GM12872 (cell line): ENCODE measurements around the gene NRIP1.

Source experiments
- CTCF ChIP-seq: IDR thresholded peaks from 3 replicates; pipeline ENCODE4 v1.5.1; 2011; ENCODE audit warnings: low read depth, mild to moderate bottlenecking, low read length, moderate library complexity; ENCODE audit not compliant: insufficient read depth

NRIP1 gene

DNA sequence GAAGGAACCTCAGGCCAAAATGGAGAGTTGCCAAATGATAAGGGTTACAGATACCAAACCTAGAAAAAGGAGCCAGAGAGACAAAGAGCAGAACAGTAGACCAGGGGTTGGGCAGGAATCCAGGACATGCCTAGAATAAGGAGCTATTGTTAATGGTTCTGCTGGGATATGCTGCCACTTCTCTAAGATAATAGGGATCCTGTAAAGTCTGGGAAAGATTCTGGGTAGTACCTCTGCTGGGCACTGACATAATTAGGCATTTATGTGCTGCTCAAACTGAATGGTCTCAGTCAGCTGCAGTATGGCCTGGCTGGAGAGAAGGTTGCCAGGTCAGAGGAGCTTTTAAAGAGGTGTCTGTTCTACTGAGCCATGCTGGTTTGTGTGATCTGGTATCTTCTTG, 19.9 kb upstream of the NRIP1 start:
- TF ChIP-seq CTCF = no peak

DNA sequence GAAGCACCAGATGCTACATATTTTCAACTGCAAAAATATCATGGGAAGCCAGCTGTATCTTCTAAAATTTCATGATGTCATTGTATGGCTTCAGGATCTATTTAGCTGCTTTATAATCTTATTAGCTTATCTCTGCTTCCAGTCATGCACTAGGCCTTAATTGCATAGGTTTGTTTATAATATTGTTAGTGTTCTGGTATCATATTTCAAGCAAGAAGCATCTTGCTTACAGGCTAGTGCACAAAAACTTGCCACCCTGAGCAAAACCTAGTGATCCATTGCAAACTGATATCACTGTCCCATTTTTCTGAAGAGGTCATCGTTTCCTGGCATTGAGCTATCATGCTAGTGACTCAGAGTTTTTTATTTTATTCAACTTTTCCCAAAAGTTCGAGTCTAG, 15.7 kb upstream of the NRIP1 start:
- TF ChIP-seq CTCF = no peak

- no peak for TF ChIP-seq CTCF
Observed at GRCh38 chr21:15079269-15079668, 14.5 kb upstream of the NRIP1 start.

DNA sequence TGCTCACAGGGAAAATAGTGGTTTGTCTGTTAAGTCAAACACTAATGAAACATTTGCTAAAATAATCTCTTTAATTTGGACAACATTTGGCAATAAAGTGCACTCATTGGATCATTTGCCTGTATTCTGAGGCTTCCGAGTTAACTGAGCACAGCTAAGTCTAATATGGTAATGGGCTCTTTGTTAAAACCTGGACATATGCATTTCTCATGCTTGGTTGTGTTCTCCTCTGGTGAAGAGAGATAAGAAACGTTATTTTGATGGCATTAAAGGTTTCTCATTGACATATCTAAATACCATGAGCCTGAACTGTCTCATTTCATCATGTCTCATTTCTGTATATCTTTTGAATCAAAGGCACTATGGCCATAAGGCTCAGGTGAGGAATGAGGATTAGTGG, 13.4 kb upstream of the NRIP1 start:
- no peak for TF ChIP-seq CTCF

DNA sequence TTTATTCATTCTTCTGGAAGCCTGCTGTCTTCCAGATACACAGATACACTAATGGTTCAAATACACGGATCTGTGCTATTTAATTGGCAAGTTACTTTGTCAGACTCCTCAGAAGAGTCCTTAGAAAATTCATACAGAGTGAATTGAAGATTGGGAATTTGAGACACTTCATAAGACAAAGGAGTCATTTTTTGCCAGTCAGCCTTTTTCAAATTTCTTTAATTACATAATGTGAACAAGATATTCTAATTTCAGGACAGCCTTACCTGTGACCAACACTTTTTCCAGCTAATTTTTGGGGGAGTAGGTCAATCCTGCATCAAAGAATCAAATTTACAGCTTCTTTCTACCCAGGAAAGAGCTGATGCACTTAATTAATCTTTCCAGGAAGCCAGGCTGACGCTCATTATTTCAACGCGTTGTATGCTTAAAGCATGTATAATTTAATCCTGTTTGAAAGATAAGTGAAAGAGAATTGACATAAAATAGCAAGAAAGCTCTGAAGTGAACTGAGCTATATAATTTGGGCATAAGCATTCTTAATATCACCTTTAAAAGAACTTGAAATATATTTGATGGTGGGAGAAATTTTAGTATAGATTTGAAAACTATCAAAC, 12.8 kb upstream of the NRIP1 start:
- TF ChIP-seq CTCF = no peak

DNA sequence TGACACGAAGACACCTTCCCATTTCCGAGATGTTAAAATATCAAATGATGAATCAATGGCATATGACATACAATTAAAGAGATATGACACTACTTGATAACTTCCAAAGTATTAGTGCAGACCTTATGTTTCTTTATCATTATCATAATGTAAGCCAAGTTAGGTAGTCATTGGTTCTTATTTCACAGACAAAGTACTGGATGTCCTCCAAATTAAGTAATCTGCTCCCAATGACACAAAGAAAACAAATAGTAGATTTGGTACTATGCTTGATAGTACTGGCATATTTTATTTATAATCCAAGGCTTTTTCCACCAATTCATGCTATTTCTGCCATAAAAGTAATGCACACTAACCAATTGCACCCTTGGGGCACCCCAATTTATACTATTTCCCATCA, 11.9 kb upstream of the NRIP1 start:
- no peak for TF ChIP-seq CTCF

DNA sequence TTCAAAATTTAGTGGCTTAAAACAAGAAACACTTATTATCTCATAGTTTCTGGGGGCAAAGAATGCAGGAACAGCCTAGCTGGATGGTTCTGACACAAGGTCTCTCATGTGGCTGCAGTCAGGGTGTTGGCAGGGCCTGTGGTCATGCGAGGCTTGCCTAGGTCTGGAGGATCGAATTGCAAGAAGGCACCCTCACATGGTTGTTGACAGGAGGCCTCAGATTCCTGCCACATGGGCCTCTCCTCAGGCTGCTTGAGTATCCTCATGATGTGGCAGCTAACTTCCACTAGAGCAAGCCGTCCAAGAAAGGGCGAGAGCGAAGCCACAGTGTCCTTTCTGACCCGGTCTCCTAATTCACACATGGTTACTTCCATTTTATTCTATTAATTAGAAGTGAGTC, 6.2 kb upstream of the NRIP1 start:
- TF ChIP-seq CTCF = no peak
